SH-SY5Y (cell line): Measurements from ENCODE around the gene ENAH.

Experiments
- GATA2 ChIP-seq: IDR thresholded peaks from 2 replicates; pipeline ENCODE4 v1.6.1; 2011; ENCODE audit warnings: mild to moderate bottlenecking, low read depth, low read length
- GATA3 ChIP-seq: IDR thresholded peaks from 2 replicates; pipeline ENCODE4 v1.6.1; 2011; ENCODE audit warnings: low read depth, mild to moderate bottlenecking, low read length, moderate library complexity

ENAH gene

DNA sequence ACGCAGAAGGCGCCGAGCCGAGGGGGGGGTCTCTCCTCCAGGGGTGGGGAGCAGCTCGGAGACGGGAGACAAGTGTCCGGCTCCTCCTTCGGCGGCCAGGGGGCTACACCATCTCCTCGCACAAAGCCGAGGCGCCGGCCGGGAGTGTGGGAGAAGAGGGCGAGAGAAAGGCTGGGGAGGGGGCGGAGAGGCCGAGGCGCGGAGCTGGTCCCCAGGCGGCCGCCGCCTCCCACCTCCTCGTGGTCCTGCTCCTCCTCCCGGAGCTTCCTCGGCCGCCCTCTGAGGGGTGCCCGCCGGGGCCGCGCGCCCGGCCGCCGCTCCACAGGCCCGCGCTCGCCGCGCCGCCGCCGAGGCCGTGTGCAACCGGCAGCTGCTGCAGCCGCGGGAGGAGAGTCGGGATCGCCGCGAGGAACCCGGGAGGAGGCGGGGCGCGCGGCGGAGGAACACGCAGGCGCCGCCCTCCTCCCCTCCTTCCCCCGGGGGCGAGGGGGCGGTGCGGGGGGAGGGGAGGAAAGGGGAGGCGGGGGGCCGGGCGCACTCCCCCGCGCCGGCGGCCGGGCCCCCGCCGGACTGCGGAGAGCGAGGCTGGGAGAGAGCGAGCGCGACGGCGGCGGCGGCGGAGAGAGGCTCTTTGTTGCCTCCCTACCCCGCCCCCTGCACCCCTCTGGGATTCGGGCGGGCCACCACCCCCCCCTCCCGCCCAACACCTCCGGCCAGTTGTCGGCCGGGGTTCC is at the start of gene ENAH:
Gene ENAH (minus strand): TSS at position 395 of the 734 bp plus-strand sequence. CDS start 433 bp downstream, outside the sequence.
- no peak for TF ChIP-seq GATA3
- no peak for TF ChIP-seq GATA2

DNA sequence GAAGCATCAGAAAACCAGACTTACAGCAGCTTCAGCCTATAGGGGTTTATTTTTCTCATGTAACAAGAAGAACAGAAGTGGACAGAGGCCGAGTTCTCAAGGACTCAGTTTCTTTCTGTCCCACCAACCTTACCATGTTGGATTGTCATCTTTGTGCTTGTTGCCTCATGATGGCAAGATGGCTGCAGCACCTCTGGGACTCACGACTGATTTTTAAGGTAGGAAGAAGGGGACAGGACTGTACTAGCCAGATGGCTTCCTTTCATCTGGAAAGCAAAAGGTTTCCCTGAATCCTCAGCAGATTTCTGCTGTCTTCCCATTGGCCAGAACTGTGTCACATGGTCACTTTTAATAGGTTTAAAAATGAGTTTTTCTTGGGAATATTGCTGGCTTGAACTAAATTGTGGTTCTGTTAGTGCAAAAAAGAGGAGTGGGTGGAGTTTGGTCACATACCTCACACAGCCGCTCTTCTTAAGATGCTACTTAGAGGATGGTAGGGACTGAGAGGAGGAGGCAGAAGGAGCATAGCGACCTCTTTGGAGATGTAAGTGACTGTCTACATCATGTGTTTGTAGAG is 48.1 kb upstream of the ENAH start:
- no peak for TF ChIP-seq GATA2
- no peak for TF ChIP-seq GATA3

DNA sequence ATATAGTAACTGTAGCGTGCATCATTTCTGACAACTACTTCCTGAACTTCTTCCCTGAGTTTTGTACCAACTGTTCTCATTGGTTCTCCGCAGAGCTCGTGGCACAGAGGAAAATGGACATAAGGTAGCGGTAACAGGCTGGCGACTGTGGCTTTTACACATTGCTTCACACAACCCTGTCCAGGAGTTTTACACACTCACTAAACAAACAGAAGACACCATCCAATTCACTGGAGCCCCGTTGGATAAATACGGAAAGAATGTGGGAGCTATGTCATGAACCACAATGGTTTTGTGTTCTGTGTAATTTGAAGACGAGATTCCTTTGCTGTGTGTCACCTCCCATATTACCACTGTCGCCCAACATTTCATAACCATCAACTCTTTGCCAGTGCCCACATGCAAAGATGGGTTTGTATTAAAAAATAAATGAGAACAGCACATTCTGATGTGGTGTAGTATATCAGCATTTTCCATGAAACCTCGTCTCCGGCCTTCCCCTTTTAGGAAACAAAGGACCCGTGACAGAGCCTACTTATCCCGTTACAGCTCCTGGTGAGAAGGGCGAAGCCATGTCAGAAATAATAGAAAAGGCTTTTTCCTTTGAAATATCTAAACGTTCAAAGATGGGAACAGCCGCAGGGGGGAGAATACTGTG is 47.4 kb upstream of the ENAH start:
- TF ChIP-seq GATA2 = no peak
- TF ChIP-seq GATA3 = no peak

- TF ChIP-seq GATA3 (no peak), GATA2 (no peak)
These were observed 46.4 kb upstream of the ENAH start for GRCh38 chr1:225699336-225699735.

DNA sequence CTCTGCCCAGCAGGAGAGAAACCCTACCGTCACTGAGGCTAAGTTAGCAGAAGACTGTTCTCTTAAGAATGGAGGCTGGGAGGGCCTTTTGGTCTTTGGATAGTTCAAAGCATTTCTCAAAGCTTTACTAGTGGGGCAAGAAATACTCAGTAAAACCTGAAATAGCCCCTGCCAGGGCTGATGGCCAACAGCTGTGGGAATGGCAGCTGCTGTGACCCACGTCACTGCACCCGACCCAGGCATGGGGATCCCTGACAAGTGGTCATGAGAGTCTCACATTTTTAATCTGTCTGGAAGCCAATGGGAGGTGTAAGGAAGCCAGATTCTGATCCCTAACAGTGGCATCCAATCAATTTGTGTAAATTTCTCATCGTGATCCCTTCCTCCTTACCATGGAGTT is 44.5 kb upstream of the ENAH start:
- TF ChIP-seq GATA2 (no peak), GATA3 (no peak)

DNA sequence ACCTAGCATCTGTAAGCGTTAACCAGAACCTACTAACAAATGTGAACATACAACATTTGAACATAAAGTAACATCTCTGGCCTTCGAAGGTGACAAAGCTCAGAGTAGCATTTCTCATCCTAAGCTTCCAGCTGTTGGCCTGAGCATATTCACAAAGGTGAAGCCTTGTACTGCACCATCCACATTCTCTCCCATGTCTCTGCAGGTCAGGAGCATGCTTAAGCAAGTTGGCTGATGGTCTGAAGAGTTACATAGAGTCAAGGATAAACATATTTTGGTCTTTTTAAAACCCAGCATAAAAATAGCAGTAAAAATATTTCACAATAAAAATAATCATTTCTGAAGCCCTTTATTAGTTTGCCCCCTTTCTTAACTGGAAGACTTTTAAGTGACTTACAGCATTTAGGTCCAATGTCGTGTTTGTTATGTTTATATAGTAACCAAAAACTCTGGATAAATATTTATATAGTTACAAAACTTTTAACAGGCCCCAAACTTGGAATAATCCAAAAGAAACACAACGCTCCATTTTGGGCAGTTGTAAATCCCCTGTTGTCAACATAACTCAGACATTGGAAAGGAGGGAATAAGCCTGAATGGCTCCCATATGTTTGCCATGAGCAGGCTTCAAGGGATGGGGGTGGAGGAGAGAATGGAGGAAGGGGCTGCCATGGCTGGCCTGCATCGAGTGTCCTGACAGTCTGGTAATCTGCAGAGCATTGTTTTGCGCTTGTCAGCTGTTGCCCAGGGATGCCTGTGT is 42.8 kb upstream of the ENAH start:
- TF ChIP-seq GATA3 (no peak), GATA2 (no peak)

- TF ChIP-seq GATA2 (peak; percentile 96), GATA3 (peak; percentile 91)
These were observed 41.3 kb upstream of the ENAH start for GRCh38 chr1:225694151-225694603.

- no peak for TF ChIP-seq GATA2
- TF ChIP-seq GATA3 = no peak
These were observed 40.3 kb upstream of the ENAH start for GRCh38 chr1:225693085-225693696.

- TF ChIP-seq GATA2 (no peak), GATA3 (no peak)
These were observed 39.6 kb upstream of the ENAH start for GRCh38 chr1:225692517-225692879.

GRCh38 chr1:225691861-225692516 is 39.1 kb upstream of the ENAH start:
- TF ChIP-seq GATA3 (no peak), GATA2 (no peak)

DNA sequence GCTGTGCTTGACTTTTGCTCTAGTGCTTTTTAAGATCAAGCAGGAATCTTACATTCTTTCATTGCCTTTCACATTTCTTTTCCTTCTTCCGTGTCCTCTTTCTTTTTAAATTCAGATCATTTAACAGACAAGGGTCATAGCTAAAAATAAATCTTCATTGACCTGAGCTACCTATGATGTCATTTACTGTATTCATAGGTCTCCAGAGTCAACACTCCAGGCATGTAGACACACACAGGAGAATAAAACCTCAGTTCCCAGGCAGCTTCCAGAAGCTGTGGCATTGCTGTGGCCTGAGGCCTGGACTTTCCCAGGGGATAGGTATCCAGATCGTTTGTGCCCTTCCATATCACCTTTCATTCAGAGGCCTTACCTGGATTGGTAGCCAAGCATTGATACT is 38.5 kb upstream of the ENAH start:
- TF ChIP-seq GATA2 (no peak), GATA3 (no peak)

GRCh38 chr1:225689882-225690459 is 37.0 kb upstream of the ENAH start:
- TF ChIP-seq GATA2 (no peak), GATA3 (no peak)

DNA sequence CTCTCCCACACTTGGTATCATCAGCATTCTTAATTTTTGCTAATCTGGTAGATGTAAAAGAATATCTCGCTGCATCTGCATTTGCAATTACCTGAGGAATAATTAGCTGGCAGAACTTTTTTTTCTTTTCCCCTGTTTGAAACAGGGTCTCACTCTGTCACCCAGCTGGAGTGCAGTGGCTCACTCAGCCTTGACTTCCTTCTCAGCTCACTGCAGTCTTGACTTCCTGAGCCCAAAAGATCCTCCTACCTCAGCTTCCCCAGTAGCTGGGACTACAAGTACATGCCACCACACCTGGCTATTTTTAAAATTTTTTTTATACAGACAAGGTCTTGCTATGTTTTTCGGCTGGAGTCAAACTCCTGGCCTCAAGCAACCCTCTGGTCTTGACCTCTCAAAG is 35.4 kb upstream of the ENAH start:
- TF ChIP-seq GATA3 = no peak
- no peak for TF ChIP-seq GATA2
